OCI-M2 (cell line): ENCODE data around the gene TAS2R8.

Source experiments
- DNase-seq: peaks from one replicate; lab custom pipeline; 2025; ENCODE audit not compliant: unreplicated experiment; lab: John Stamatoyannopoulos, UW

TAS2R8 gene

GRCh38 chr12:10756194-10756593, 50.9 kb downstream of the TAS2R8 start:
- DNase-seq, result no peak
